Vagina (tissue), 2 donors: ENCODE results near the gene TATDN3. TPM values are rescaled to one million over a fixed set of nuclear protein-coding genes. Genes with fewer than 3 reads are reported as not detected.
"Not testable (repeated sequence)": the region's sequence is repeated elsewhere in the genome, so short reads cannot be mapped to it uniquely, and the experiment has no call there.

Experiments
- DNase-seq, 2 donors: peaks; one replicate each; pipeline ENCODE4 v3.0.0-alpha.2; 2017; ENCODE audit errors: extremely low spot score in 2 of 2
- H3K27ac ChIP-seq: fragments of 200-600 bp; sonication (generic); one replicate; pipeline ENCODE4 v1.5.1; 2019
- H3K27me3 ChIP-seq: fragments of 200-600 bp; sonication (generic); one replicate; pipeline ENCODE4 v1.5.1; 2019
- H3K36me3 ChIP-seq, 2 donors: fragments of 200-600 bp; sonication (generic); one replicate each; pipeline ENCODE4 v1.5.1; 2017 to 2019
- H3K4me1 ChIP-seq: fragments of 200-600 bp; sonication (generic); one replicate; pipeline ENCODE4 v1.5.1; 2019
- H3K4me3 ChIP-seq, 2 donors: fragments of 200-600 bp; sonication (generic); 1 replicate in 1 of 2; 2 replicates in 1 of 2; pipeline ENCODE4 v1.5.1; 2016 to 2019
- H3K9me3 ChIP-seq: fragments of 200-600 bp; sonication (generic); one replicate; pipeline ENCODE4 v1.5.1; 2019
- POLR2A ChIP-seq, 2 donors: fragments of 450-650 bp; IDR thresholded peaks; one replicate each; pipeline ENCODE4 v1.6.1; 2017; ENCODE audit warnings: antibody characterized with exemption in 2 of 2, mild to moderate bottlenecking in 2 of 2, moderate library complexity in 2 of 2
- POLR2AphosphoS5 ChIP-seq, 2 donors: sonication (generic); formaldehyde crosslinking; IDR thresholded peaks; one replicate each; pipeline ENCODE4 v1.9.0; 2017; ENCODE audit warnings: antibody characterized with exemption in 2 of 2, mild to moderate bottlenecking in 2 of 2, low read depth in 1 of 2; ENCODE audit not compliant: insufficient read depth in 1 of 2
- intact Hi-C: fragments of 100-400 bp; cut with DNase I; formaldehyde crosslinking; loops from one replicate; pipeline ENCODE4 v1.15.1; 2023
- total RNA-seq: library from RNA; depleted of rRNA; stranded (reverse); fragments of >200 nt; gene quantifications from one replicate; pipeline ENCODE4 v1.2.3, GENCODE V29; 2016
- TF ChIP-seq, protein P1 (sequence below), 3 experiments: fragments of 450-650 bp in 2 of 3; fragments of 200-600 bp in 1 of 3; sonication (generic) in 1 of 3; IDR thresholded peaks; one replicate each; pipeline ENCODE4 v1.5.1; 2017 to 2019; ENCODE audit warnings: antibody characterized with exemption in 3 of 3, mild to moderate bottlenecking in 2 of 3, moderate library complexity in 2 of 3

Gene TATDN3
- total RNA-seq, 1 donor from 2014 or later, result 6.9 TPM

DNA sequence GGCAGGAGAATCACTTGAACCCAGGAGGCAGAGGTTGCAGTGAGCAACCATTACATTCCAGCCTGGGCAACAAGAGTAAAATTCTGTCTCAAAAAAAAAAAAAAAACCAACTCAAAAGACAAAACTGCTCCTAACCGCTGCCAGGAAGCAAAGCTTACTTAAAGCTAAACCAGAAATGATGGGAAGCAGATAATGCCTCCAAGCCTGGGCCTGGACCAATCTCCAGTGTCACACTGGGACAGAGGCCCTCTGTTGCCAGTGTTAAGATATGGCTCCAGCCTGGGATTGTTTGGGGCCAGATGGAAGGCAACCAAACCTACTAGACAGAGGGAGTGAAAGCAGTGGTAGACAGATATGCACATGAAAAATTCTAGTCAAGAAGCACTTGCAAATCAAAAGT lies 37.0 kb upstream of the TATDN3 start:
- no peak overlapping the region for H3K27ac ChIP-seq
- peaks cover 19% of the 10 kb centered on the region for H3K4me1 ChIP-seq
- no peaks in the 10 kb centered on the region for H3K27me3 ChIP-seq
- no peaks in the 10 kb centered on the region for H3K9me3 ChIP-seq
- intact Hi-C loops, result no loop called here
- H3K4me3 ChIP-seq, result no peak overlapping the region
- TF ChIP-seq POLR2A (IDR thresholded peaks at IDR 0.05), result no peak
- TF ChIP-seq, protein P1, sequence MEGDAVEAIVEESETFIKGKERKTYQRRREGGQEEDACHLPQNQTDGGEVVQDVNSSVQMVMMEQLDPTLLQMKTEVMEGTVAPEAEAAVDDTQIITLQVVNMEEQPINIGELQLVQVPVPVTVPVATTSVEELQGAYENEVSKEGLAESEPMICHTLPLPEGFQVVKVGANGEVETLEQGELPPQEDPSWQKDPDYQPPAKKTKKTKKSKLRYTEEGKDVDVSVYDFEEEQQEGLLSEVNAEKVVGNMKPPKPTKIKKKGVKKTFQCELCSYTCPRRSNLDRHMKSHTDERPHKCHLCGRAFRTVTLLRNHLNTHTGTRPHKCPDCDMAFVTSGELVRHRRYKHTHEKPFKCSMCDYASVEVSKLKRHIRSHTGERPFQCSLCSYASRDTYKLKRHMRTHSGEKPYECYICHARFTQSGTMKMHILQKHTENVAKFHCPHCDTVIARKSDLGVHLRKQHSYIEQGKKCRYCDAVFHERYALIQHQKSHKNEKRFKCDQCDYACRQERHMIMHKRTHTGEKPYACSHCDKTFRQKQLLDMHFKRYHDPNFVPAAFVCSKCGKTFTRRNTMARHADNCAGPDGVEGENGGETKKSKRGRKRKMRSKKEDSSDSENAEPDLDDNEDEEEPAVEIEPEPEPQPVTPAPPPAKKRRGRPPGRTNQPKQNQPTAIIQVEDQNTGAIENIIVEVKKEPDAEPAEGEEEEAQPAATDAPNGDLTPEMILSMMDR (IDR thresholded peaks at IDR 0.05), result no peak
- TF ChIP-seq POLR2AphosphoS5 (IDR thresholded peaks at IDR 0.05; ENCODE audit: insufficient read depth in 1 of 2, low read depth in 1 of 2), result no peak
- DNase-seq, result no peak
- H3K36me3 ChIP-seq, result no peaks in the 10 kb centered on the region

DNA sequence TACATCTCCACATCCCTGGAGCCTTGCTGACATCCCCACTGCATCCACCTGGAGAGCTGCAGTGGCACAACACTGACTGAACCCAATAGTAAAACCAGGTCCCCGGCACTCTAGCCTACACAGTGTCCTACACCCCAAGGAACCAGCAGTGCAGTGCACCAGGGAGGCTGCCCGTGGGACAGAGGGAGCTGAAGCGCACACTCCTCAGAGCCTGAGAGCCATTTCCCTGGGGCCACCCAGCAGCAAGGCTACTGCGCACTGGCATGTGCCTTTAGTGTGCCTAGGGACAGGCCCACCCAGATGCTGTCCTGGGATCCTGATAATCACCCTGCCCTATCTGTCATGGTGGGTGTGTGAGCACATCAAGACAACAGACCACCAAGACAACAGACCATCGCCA lies 32.0 kb upstream of the TATDN3 start:
- Histone ChIP-seq H3K4me1 (no peaks in the 10 kb centered on the region), H3K36me3 (peaks cover 0 to 8% of the 10 kb centered on the region in 2 donors), H3K27me3 (no peaks in the 10 kb centered on the region), H3K9me3 (no peaks in the 10 kb centered on the region), H3K27ac (no peak overlapping the region), H3K4me3 (no peak overlapping the region)
- intact Hi-C loops, result no loop called here
- DNase-seq, result no peak
- no peak for TF ChIP-seq POLR2A (IDR thresholded peaks at IDR 0.05)
- TF ChIP-seq POLR2AphosphoS5 (IDR thresholded peaks at IDR 0.05; ENCODE audit: insufficient read depth in 1 of 2, low read depth in 1 of 2), result no peak
- TF ChIP-seq, protein P1 (IDR thresholded peaks at IDR 0.05), result no peak

DNA sequence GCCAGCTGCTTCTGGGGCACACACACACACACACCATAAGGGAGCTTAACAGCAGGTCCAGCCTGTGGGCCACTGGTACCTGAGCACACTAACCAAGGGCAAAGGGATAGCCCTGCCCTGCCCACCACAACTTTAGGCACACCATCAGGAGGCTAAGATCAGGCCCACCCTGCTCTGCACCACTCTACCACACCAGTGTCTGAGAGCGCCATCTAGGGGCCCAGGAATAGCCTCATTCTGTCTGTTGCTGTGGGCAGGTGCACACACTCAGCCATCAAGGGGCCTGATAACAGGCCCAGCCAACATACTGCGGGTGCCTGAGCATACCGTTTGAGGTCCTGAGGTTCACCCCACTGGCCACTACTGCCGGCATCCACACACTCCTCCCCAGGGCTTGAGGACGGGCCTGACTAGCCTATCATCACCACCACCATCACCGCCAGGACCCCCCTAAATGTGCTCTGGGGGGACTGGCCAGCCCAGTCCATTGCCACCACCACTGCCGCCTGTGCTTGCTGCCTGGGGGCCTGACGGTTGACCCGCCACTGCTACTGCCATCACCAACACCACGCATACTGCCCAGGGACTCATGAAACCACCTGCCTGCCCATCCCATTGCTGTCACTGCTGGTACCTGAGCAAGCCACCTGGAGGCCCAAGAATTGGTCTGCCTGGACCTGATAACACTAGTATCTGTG lies 31.4 kb upstream of the TATDN3 start:
- no peaks in the 10 kb centered on the region for H3K9me3 ChIP-seq
- no peak for TF ChIP-seq POLR2A (IDR thresholded peaks at IDR 0.05)
- intact Hi-C loops, result no loop called here
- no peak overlapping the region for H3K4me3 ChIP-seq
- no peak for DNase-seq
- no peaks in the 10 kb centered on the region for H3K27me3 ChIP-seq
- peaks cover 0 to 8% of the 10 kb centered on the region in 2 donors for H3K36me3 ChIP-seq
- H3K27ac ChIP-seq, result no peak overlapping the region
- H3K4me1 ChIP-seq, result no peaks in the 10 kb centered on the region

DNA sequence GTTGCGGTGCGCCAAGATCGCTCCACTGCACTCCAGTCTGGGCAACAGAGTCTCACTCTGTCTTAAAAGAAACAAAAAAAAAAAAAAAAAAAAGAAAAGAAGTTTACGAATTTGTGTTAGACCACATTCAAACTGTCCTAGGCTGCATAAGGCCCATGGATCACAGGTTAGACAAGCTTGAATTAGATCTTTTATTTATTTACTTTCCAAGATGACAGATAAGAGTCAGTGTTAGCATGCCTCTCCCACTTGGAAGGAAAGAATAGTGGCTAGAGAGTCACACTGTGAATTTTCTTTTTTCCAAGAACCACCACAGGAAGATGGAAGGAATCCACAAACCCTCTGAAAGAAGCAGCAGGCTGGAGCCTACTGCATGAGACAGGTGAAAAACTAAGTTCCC lies 29.5 kb upstream of the TATDN3 start:
- Histone ChIP-seq H3K36me3 (peaks cover 0 to 8% of the 10 kb centered on the region in 2 donors), H3K27me3 (no peaks in the 10 kb centered on the region), H3K4me3 (no peak overlapping the region), H3K4me1 (no peaks in the 10 kb centered on the region), H3K9me3 (no peaks in the 10 kb centered on the region), H3K27ac (no peak overlapping the region)
- no peak for TF ChIP-seq POLR2AphosphoS5 (IDR thresholded peaks at IDR 0.05; ENCODE audit: insufficient read depth in 1 of 2, low read depth in 1 of 2)
- TF ChIP-seq, protein P1 (IDR thresholded peaks at IDR 0.05), result no peak
- no peak for DNase-seq
- intact Hi-C loops, result no loop called here

DNA sequence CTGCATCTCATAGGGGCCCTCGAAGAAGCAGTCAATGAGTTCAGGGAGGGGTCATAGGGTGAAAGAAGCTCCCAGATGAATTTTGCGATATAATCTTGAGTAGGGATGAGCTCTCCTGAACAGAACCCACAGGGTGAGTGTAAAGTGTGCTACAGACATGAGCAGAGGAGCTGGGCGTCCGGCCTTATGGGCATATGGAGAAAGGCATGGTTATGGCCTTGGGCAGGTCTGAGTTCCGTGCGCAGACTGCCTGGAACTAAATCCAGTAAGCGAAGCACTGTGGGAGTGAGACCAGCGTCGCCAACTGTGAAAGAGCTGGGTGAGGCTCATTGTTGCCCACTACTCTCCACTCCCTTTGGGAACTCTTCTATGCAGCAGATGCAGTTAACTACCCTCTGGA lies 28.9 kb upstream of the TATDN3 start:
- Histone ChIP-seq H3K4me1 (no peaks in the 10 kb centered on the region), H3K36me3 (peaks cover 0 to 10% of the 10 kb centered on the region in 2 donors), H3K9me3 (no peaks in the 10 kb centered on the region), H3K27ac (no peak overlapping the region), H3K27me3 (no peaks in the 10 kb centered on the region), H3K4me3 (no peak overlapping the region)
- intact Hi-C loops, result no loop called here
- DNase-seq, result no peak
- TF ChIP-seq POLR2AphosphoS5 (IDR thresholded peaks at IDR 0.05; ENCODE audit: insufficient read depth in 1 of 2, low read depth in 1 of 2) (no peak), POLR2A (IDR thresholded peaks at IDR 0.05) (no peak)
- TF ChIP-seq, protein P1 (IDR thresholded peaks at IDR 0.05), result no peak

DNA sequence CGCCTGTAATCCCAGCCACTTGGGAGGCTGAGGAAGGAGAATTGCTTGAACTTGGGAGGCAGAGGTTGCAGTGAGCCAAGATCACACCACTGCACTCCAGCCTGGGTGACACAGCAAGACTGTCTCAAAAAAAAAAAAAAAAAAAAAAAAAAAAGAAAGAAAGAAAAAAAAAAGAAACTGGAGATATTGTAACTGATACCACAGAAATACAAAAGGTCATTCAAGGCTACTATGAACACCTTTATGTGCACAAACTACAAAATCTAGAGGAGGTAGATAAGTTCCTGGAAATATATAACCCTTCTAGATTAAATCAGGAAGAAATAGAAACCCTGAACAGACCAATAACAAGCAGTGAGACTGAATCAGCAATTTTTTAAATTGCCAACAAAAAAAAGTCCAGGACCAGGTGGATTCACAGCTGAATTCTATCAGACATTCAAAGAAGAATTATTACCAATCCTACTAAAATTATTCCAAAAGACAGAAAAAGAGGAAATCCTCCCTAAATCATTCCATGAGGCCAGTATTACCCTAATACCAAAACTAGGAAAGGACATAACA lies 26.9 kb upstream of the TATDN3 start:
- H3K4me3 ChIP-seq, intact Hi-C loops, H3K27ac ChIP-seq, H3K27me3 ChIP-seq, DNase-seq, H3K4me1 ChIP-seq: not testable (repeated sequence)
- Histone ChIP-seq H3K9me3 (peaks cover 14% of the 10 kb centered on the region), H3K36me3 (peaks cover 0 to 23% of the 10 kb centered on the region in 2 donors)

DNA sequence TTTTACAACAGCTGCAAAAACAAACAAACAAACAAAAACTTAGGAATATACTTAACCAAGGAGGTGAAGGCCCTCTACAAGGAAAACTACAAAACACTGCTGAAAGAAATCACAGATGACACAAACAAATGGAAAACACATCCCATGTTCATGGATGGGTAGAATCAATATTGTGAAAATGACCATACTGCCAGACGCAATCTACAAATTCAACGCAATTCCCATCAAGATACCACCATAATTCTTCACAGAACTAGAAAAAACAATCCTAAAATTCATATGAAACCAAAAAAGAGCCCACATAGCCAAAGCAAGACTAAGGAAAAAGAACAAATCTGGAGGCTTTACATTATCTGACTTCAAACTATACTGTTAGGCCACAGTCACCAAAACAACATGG lies 24.9 kb upstream of the TATDN3 start:
- DNase-seq, H3K27me3 ChIP-seq, H3K4me3 ChIP-seq, H3K27ac ChIP-seq, H3K4me1 ChIP-seq, intact Hi-C loops: not testable (repeated sequence)
- Histone ChIP-seq H3K36me3 (peaks cover 0 to 29% of the 10 kb centered on the region in 2 donors), H3K9me3 (peaks cover 19% of the 10 kb centered on the region)
